Lower leg skin (tissue), 4 donors: ENCODE measurements around the gene PTGFRN. TPM values are rescaled to one million over a fixed set of nuclear protein-coding genes. Genes with fewer than 3 reads are reported as not detected.

Experiments
- DNase-seq, 2 donors: peaks; one replicate each; pipeline ENCODE4 v3.0.0-alpha.2; 2019; ENCODE audit warnings: low spot score in 2 of 2
- H3K4me3 ChIP-seq: fragments of 200-600 bp; sonication (generic); 2 replicates; pipeline ENCODE4 v1.5.1; 2017; ENCODE audit warnings: mild to moderate bottlenecking, low read depth; ENCODE audit not compliant: poor library complexity, severe bottlenecking
- POLR2A ChIP-seq, 2 donors: fragments of 450-650 bp; IDR thresholded peaks; one replicate each; pipeline ENCODE4 v1.6.1; 2016 to 2017; ENCODE audit warnings: antibody characterized with exemption in 2 of 2, mild to moderate bottlenecking in 1 of 2, moderate library complexity in 1 of 2
- WGBS, 2 donors: methylation state at CpG; one replicate each; pipeline ENCODE4 v1.1.5; 2018; 5-methylcytosine and 5-hydroxymethylcytosine counted together
- intact Hi-C: fragments of 100-400 bp; cut with DNase I; formaldehyde crosslinking; loops from one replicate; pipeline ENCODE4 v1.15.0; 2023; ENCODE audit warnings: low total_unique reads
- total RNA-seq, 4 donors: library from RNA; depleted of rRNA; stranded (reverse); fragments of >200 nt; gene quantifications; one replicate each; pipeline ENCODE4 v1.1.0, GENCODE V29; 2016
- TF ChIP-seq, protein P1 (sequence below), 3 donors: fragments of 450-650 bp; IDR thresholded peaks; one replicate each; pipeline ENCODE4 v1.5.1; 2016; ENCODE audit warnings: antibody characterized with exemption in 3 of 3, mild to moderate bottlenecking in 3 of 3, moderate library complexity in 2 of 3

Gene PTGFRN
- total RNA-seq, 4 donors from 2014 or later, result 58.0 to 92.4 (median 84.5) TPM

DNA sequence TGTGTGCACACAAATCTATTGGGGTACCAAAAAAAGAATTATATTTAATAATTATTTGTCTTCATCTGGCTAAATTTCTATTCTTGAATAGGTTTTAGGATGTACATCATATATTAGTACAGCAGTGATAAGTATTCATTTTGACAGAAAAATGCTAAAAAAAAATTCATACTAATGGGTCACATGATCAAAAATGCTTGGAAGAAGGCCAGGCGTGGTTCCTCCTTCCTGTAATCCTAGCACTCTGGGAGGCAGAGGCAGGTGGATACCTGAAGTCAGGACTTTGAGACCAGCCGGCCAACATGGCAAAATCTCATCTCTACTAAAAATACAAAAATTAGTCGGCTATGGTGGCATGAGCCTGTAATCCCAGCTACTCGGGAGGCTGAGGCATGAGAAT is 26.9 kb upstream of the PTGFRN start:
- no peak overlapping the region for H3K4me3 ChIP-seq
- intact Hi-C loops, result no loop called here
- DNase-seq, result no peak
- TF ChIP-seq, protein P1, sequence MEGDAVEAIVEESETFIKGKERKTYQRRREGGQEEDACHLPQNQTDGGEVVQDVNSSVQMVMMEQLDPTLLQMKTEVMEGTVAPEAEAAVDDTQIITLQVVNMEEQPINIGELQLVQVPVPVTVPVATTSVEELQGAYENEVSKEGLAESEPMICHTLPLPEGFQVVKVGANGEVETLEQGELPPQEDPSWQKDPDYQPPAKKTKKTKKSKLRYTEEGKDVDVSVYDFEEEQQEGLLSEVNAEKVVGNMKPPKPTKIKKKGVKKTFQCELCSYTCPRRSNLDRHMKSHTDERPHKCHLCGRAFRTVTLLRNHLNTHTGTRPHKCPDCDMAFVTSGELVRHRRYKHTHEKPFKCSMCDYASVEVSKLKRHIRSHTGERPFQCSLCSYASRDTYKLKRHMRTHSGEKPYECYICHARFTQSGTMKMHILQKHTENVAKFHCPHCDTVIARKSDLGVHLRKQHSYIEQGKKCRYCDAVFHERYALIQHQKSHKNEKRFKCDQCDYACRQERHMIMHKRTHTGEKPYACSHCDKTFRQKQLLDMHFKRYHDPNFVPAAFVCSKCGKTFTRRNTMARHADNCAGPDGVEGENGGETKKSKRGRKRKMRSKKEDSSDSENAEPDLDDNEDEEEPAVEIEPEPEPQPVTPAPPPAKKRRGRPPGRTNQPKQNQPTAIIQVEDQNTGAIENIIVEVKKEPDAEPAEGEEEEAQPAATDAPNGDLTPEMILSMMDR (IDR thresholded peaks at IDR 0.05), result no peak
- no peak for TF ChIP-seq POLR2A (IDR thresholded peaks at IDR 0.05)
- 84 to 90% methylated on average over 4 of the region's 4 CpGs for WGBS, 2 donors

DNA sequence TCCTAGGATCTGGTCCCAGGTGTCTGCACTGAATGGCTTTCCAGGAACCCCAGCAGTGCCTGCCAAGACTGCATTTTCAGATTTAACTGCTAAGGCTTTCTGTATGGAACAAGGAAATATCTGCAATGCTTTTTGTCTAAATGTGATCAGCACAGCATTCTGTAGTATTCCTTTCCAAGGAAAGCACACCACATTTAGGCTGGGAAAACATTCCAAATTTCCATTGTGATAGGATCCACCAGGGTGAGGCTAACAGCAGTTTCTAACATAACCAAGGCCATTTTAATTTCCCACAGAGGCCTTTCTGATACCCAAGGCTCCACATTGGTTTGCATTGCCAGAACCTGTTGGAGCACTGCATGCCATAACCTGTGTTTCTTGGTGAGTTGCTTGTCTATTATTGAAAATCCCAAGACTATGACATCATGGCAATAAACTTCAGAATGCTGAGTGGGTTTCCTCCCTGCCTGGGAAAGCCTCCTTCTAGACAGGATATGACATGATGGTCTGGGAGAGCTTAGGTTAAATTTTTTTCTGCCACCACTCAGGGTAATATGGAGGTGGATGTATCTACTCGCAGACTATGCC is 23.3 kb upstream of the PTGFRN start:
- WGBS, 2 donors, result 58 to 64% methylated on average over 1 of the region's 1 CpG
- TF ChIP-seq, protein P1 (IDR thresholded peaks at IDR 0.05), result no peak
- no peak for TF ChIP-seq POLR2A (IDR thresholded peaks at IDR 0.05)
- intact Hi-C loops, result no loop called here
- no peak overlapping the region for H3K4me3 ChIP-seq
- no peak for DNase-seq

DNA sequence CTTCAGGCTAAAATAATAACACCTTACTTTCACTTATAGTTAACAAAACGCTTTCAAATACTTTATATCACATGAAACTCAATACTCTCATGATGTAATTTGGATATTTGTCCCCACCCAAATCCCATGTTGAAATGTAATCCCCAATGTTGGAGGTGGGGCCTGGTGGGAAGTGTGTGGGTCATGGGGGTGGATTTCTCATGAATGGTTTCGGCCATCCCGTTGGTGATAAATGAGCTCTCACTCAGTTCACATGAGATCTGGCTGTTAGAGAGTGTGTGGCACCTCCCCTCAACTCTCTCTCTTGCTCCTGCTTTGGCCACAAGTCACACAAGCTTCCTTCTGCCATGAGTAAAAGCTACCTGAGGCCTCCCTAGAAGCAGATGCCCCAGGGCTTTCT is 22.5 kb upstream of the PTGFRN start:
- TF ChIP-seq, protein P1 (IDR thresholded peaks at IDR 0.05), result no peak
- no peak for TF ChIP-seq POLR2A (IDR thresholded peaks at IDR 0.05)
- 89 to 96% methylated on average over 3 of the region's 3 CpGs for WGBS, 2 donors
- intact Hi-C loops, result no loop called here
- H3K4me3 ChIP-seq, result no peak overlapping the region
- peak in 1 of 2 donors; percentile 25 for DNase-seq

GRCh38 chr1:116889380-116889779 is 20.3 kb upstream of the PTGFRN start:
- DNase-seq, result no peak
- TF ChIP-seq POLR2A (IDR thresholded peaks at IDR 0.05), result no peak
- TF ChIP-seq, protein P1 (IDR thresholded peaks at IDR 0.05), result no peak
- WGBS, 2 donors, result 45 to 51% methylated on average over 4 of the region's 4 CpGs
- intact Hi-C loops, result no loop called here
- no peak overlapping the region for H3K4me3 ChIP-seq

DNA sequence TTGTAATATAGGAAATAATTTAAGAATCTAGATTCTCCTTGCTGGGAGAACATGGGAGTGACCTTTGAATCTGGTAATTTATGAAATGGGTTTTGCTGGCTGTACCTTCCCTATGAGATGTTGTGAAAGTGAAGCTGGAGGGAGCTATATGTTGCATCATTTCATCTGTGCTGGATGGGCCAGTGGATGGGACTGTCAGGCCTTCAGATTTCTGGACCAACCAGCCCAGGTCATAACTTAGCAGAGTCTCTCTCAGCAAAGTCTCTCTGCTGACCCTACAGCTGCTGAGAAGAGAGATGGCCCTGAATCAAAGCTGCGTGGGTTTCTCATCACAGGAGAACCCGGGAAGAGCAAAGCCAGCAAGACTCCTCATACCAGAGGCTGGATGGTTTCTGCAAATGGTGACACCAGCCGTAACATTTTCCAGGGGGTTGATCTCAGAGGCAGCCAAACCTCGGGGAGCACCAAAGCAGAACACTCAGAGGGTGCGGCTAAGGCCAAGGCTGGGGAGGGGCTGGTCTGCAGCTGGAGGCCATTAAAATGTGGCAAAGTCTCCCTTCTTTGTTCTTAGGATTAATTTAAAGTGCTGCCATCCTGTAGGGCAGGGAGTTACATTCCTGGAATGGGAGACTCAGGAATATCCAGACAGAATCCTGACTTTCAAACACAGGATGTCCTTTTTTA is 18.2 kb upstream of the PTGFRN start:
- no peak overlapping the region for H3K4me3 ChIP-seq
- no peak for DNase-seq
- no peak for TF ChIP-seq POLR2A (IDR thresholded peaks at IDR 0.05)
- TF ChIP-seq, protein P1 (IDR thresholded peaks at IDR 0.05), result no peak
- intact Hi-C loops, result no loop called here
- 15 to 35% methylated on average over 5 of the region's 5 CpGs for WGBS, 2 donors
